ENCODE measurements around the gene SUDS3. TPM values are rescaled to one million over a fixed set of nuclear protein-coding genes. Genes with fewer than 3 reads are reported as not detected.

Gene SUDS3
- total RNA-seq, 3 donors from 2014 or later = 38.9 to 66.3 (median 47.2) TPM

DNA sequence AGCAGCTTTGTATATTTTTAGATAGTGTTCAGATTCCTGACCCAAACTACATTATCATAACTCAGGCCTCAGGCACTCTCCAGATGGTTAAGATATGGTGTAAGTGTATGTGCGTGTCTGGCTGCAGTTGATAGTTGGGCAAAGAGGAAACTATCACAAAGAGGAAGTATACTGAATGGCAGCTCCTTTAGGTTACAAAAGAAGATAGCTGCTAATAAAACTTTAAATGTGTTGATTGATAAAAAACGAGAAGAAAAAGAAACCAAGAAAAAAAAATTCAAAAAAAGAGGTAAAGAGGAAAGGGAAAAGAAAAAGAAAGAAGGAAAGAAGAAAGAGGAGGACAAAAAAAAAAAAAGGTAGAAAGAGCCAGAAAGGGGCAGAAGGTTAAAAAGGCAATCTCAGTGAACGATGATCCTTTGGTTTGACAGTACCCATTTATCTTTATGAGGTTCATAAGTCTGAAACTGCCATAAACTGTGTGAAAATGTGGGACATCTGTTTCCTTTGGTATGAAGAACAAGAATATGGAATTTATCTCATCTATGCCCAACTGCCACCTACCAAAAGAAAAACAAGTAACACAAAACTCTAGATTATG, 45.8 kb upstream of the SUDS3 start:
- TF ChIP-seq POLR2AphosphoS5 (IDR thresholded peaks at IDR 0.05) (no peak), POLR2A (IDR thresholded peaks at IDR 0.05) (no peak)
- TF ChIP-seq, protein P1, sequence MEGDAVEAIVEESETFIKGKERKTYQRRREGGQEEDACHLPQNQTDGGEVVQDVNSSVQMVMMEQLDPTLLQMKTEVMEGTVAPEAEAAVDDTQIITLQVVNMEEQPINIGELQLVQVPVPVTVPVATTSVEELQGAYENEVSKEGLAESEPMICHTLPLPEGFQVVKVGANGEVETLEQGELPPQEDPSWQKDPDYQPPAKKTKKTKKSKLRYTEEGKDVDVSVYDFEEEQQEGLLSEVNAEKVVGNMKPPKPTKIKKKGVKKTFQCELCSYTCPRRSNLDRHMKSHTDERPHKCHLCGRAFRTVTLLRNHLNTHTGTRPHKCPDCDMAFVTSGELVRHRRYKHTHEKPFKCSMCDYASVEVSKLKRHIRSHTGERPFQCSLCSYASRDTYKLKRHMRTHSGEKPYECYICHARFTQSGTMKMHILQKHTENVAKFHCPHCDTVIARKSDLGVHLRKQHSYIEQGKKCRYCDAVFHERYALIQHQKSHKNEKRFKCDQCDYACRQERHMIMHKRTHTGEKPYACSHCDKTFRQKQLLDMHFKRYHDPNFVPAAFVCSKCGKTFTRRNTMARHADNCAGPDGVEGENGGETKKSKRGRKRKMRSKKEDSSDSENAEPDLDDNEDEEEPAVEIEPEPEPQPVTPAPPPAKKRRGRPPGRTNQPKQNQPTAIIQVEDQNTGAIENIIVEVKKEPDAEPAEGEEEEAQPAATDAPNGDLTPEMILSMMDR (IDR thresholded peaks at IDR 0.05) = no peak
- Histone ChIP-seq H3K36me3 (no peaks in the 10 kb centered on the region), H3K27ac (no peak overlapping the region), H3K27me3 (no peaks in the 10 kb centered on the region), H3K4me1 (no peaks in the 10 kb centered on the region), H3K9me3 (no peaks in the 10 kb centered on the region), H3K4me3 (no peak overlapping the region)
- intact Hi-C loops (cut with DNase I; ENCODE audit: low total_unique reads) = no loop called here
- DNase-seq (ENCODE audit: low spot score in 2 of 2) = no peak

DNA sequence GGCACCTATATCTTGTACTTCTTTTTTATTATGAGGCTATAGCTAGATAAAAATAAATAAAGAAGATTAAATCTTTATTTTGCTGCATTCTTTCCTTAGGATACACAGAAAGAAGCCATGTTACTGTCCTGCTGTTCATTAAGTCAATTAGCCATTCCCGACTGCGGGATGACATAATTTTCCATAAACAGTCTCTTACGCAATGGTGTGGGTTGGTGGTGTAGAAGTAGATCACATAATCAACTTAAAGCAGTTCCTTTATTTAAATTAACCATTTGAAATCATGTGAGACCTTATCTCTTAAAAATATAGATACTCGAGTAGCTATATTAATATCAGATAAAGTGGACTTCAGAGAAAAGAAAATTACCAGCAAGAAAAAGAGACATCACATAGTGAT, 43.8 kb upstream of the SUDS3 start:
- Histone ChIP-seq H3K4me3 (no peak overlapping the region), H3K27me3 (no peaks in the 10 kb centered on the region), H3K36me3 (no peaks in the 10 kb centered on the region), H3K27ac (no peak overlapping the region), H3K4me1 (no peaks in the 10 kb centered on the region), H3K9me3 (no peaks in the 10 kb centered on the region)
- DNase-seq (ENCODE audit: low spot score in 2 of 2) = no peak
- intact Hi-C loops (cut with DNase I; ENCODE audit: low total_unique reads) = no loop called here
- no peak for TF ChIP-seq POLR2A (IDR thresholded peaks at IDR 0.05)
- no peak for TF ChIP-seq POLR2AphosphoS5 (IDR thresholded peaks at IDR 0.05)

DNA sequence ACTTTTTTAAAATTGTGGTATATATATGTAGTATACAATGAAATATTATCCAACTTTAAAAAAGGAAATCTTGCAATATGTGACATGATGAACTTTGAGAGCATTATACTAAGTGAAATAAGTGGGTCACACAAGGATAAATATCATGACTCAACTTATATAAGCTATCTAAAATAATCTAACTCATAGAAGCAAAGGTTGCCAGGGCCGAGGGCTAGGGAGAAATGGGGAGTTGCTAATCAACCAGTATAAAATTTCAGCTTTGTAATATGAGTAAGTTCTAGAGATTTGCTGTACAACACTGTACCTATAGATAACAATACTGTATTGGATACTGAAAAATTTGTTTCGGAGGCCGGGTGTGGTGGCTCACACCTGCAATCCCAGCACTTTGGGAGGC, 42.1 kb upstream of the SUDS3 start:
- Histone ChIP-seq H3K36me3 (no peaks in the 10 kb centered on the region), H3K4me3 (no peak overlapping the region), H3K27me3 (no peaks in the 10 kb centered on the region), H3K4me1 (no peaks in the 10 kb centered on the region), H3K27ac (no peak overlapping the region), H3K9me3 (no peaks in the 10 kb centered on the region)
- intact Hi-C loops (cut with DNase I; ENCODE audit: low total_unique reads) = no loop called here
- TF ChIP-seq POLR2A (IDR thresholded peaks at IDR 0.05) (no peak), POLR2AphosphoS5 (IDR thresholded peaks at IDR 0.05) (no peak)
- TF ChIP-seq, protein P1 (IDR thresholded peaks at IDR 0.05) = no peak
- no peak for DNase-seq (ENCODE audit: low spot score in 2 of 2)

DNA sequence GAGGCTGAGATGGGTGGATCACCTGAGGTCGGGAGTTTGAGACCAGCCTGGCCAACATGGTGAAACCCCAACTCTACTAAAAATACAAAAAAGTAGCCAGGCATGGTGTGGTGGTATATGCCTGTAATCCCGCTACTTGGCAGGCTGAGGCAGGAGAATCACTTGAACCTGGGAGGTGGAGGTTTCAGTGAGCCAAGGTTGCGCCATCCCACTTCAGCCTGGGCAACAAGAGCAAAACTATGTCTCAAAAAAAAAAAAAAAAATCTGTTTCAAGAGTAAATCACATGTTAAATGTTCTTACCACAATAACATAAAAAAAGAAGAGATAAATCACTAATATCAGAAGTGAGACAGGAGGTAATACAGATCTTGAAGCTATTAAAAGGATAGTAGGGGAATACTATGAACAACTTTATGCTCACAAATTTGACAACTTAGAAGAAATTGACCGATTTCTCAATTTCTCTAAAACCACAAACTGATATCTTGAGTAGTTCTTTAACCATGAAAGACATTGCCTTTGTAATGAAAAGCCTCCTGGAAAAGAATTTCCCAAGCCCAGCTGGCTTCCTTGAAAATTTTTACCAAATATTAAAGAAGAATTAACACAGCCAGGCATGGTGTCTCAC, 41.3 kb upstream of the SUDS3 start:
- peak overlapping the region in 1 of 2 donors; percentile 40 for H3K27ac ChIP-seq
- no peak for DNase-seq (ENCODE audit: low spot score in 2 of 2)

DNA sequence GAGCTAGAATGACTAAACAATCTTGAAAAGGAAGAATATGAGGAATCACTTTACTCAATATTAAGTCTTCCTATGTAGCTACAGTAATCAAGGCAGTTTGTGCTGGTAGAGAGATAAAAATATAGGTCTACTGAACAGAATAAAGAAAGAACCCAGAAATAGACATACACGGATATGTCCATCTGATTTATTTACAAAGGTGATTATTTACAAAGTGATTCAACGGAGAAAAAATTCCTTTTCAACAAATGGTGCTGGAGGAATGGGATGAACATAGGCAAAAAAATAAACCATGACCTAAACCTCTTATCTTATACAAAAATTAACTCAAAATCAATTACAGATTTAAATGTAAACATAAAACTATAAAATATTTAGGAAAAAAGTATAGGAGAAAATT, 40.2 kb upstream of the SUDS3 start:
- no peak for TF ChIP-seq POLR2A (IDR thresholded peaks at IDR 0.05)
- TF ChIP-seq, protein P1 (IDR thresholded peaks at IDR 0.05) = no peak
- TF ChIP-seq POLR2AphosphoS5 (IDR thresholded peaks at IDR 0.05) = no peak
- no peak overlapping the region for H3K4me3 ChIP-seq
- H3K9me3 ChIP-seq = no peaks in the 10 kb centered on the region
- no peaks in the 10 kb centered on the region for H3K27me3 ChIP-seq
- intact Hi-C loops (cut with DNase I; ENCODE audit: low total_unique reads) = no loop called here
- no peaks in the 10 kb centered on the region for H3K4me1 ChIP-seq
- H3K36me3 ChIP-seq = no peaks in the 10 kb centered on the region
- no peak overlapping the region for H3K27ac ChIP-seq
- DNase-seq (ENCODE audit: low spot score in 2 of 2) = no peak

More for the DNA sequence above, 41.3 kb upstream of the SUDS3 start:
- H3K4me1 ChIP-seq = no peaks in the 10 kb centered on the region
- intact Hi-C loops (cut with DNase I; ENCODE audit: low total_unique reads) = no loop called here
- TF ChIP-seq POLR2AphosphoS5 (IDR thresholded peaks at IDR 0.05) = no peak
- TF ChIP-seq, protein P1 (IDR thresholded peaks at IDR 0.05) = no peak
- no peak for TF ChIP-seq POLR2A (IDR thresholded peaks at IDR 0.05)
- H3K36me3 ChIP-seq = no peaks in the 10 kb centered on the region
- H3K4me3 ChIP-seq = no peak overlapping the region
- H3K27me3 ChIP-seq = no peaks in the 10 kb centered on the region
- no peaks in the 10 kb centered on the region for H3K9me3 ChIP-seq

Measured in breast epithelium (tissue), 4 donors.